Mesenchymal stem cell (in vitro differentiated cells and primary cell): Measurements from ENCODE around the gene EPOP. TPM values are rescaled to one million over a fixed set of nuclear protein-coding genes. Genes with fewer than 3 reads are reported as not detected.
"Not testable (repeated sequence)": the region's sequence is repeated elsewhere in the genome, so short reads cannot be mapped to it uniquely, and the experiment has no call there.

Source experiments
- DNase-seq: peaks from one replicate; pipeline ENCODE4 v3.0.0-alpha.2; 2013
- H2AFZ ChIP-seq: one replicate; pipeline ENCODE4 v1.6.1; 2013; ENCODE audit warnings: low read depth, mild to moderate bottlenecking, control low read depth, inconsistent platforms, low read length, moderate library complexity
- H2AK5ac ChIP-seq: 2 replicates; pipeline ENCODE4 v1.6.1; 2013; ENCODE audit warnings: low read length, moderate library complexity, mild to moderate bottlenecking, inconsistent platforms; ENCODE audit not compliant: severe bottlenecking
- H2BK120ac ChIP-seq: one replicate; pipeline ENCODE4 v1.6.1; 2013; ENCODE audit warnings: low read depth, mild to moderate bottlenecking, inconsistent platforms, low read length, moderate library complexity
- H2BK12ac ChIP-seq, 2 experiments: one replicate each; pipeline ENCODE4 v1.6.1; 2013; ENCODE audit warnings: inconsistent platforms in 2 of 2, low read length in 2 of 2, mild to moderate bottlenecking in 2 of 2, moderate library complexity in 2 of 2, control low read depth in 1 of 2
- H2BK15ac ChIP-seq: one replicate; pipeline ENCODE4 v1.6.1; 2013; ENCODE audit warnings: mild to moderate bottlenecking, low read depth, inconsistent platforms; ENCODE audit not compliant: poor library complexity, severe bottlenecking
- H2BK5ac ChIP-seq: 2 replicates; pipeline ENCODE4 v1.6.1; 2013; ENCODE audit warnings: low read depth, mild to moderate bottlenecking, low read length, control low read depth, inconsistent platforms; ENCODE audit not compliant: poor library complexity, severe bottlenecking
- H3K14ac ChIP-seq, 2 experiments: one replicate each; pipeline ENCODE4 v1.6.1; 2013; ENCODE audit warnings: inconsistent platforms in 2 of 2, low read length in 2 of 2, control low read depth in 1 of 2, mild to moderate bottlenecking in 1 of 2, moderate library complexity in 1 of 2
- H3K18ac ChIP-seq, 2 experiments: one replicate each; pipeline ENCODE4 v1.6.1; 2013; ENCODE audit warnings: inconsistent platforms in 2 of 2, low read length in 2 of 2, control low read depth in 1 of 2, low read depth in 1 of 2, mild to moderate bottlenecking in 1 of 2
- H3K23ac ChIP-seq, 2 experiments: one replicate each; pipeline ENCODE4 v1.6.1; 2013; ENCODE audit warnings: inconsistent platforms in 2 of 2, low read length in 2 of 2, mild to moderate bottlenecking in 2 of 2, moderate library complexity in 2 of 2, control low read depth in 1 of 2
- H3K27ac ChIP-seq: 2 replicates; pipeline ENCODE4 v1.5.1; 2013; ENCODE audit warnings: mild to moderate bottlenecking, moderate library complexity, low read length, control low read depth, inconsistent platforms; ENCODE audit not compliant: poor library complexity, severe bottlenecking
- H3K27me3 ChIP-seq, 2 experiments: 2 replicates each; pipeline versions ENCODE4 v1.6.1 to v1.7.0; 2013; ENCODE audit warnings: low read length in 2 of 2, mild to moderate bottlenecking in 2 of 2, moderate library complexity in 2 of 2, control low read depth in 1 of 2, inconsistent platforms in 1 of 2; ENCODE audit not compliant: control insufficient read depth in 1 of 2, insufficient read depth in 1 of 2
- H3K36me3 ChIP-seq, 2 experiments: 2 replicates each; pipeline versions ENCODE4 v1.6.1 to v1.7.0; 2013; ENCODE audit warnings: low read length in 2 of 2, control low read depth in 1 of 2, inconsistent platforms in 1 of 2, low read depth in 1 of 2, mild to moderate bottlenecking in 1 of 2; ENCODE audit not compliant: insufficient read depth in 2 of 2, control insufficient read depth in 1 of 2
- H3K4ac ChIP-seq, 2 experiments: one replicate each; pipeline ENCODE4 v1.6.1; 2013; ENCODE audit warnings: inconsistent platforms in 2 of 2, low read length in 2 of 2, mild to moderate bottlenecking in 2 of 2, moderate library complexity in 2 of 2, control low read depth in 1 of 2, low read depth in 1 of 2
- H3K4me1 ChIP-seq: 2 replicates; pipeline ENCODE4 v1.6.1; 2013; ENCODE audit warnings: low read depth, low read length, control low read depth; ENCODE audit not compliant: control insufficient read depth, insufficient read depth
- H3K4me2 ChIP-seq: 2 replicates; pipeline ENCODE4 v1.6.1; 2013; ENCODE audit warnings: low read length, mild to moderate bottlenecking, inconsistent platforms; ENCODE audit not compliant: poor library complexity, severe bottlenecking
- H3K4me3 ChIP-seq, 2 experiments: 2 replicates each; pipeline versions ENCODE4 v1.5.1 to v1.7.0; 2013; ENCODE audit warnings: low read length in 2 of 2, mild to moderate bottlenecking in 2 of 2, control low read depth in 1 of 2, low read depth in 1 of 2; ENCODE audit not compliant: insufficient read depth in 1 of 2
- H3K79me1 ChIP-seq: replicated peaks from 2 replicates; pipeline ENCODE4 v1.6.1; 2013; ENCODE audit warnings: mild to moderate bottlenecking, control low read depth, low read length, inconsistent platforms; ENCODE audit not compliant: poor library complexity, severe bottlenecking
- H3K9ac ChIP-seq: 2 replicates; pipeline ENCODE4 v1.7.0; 2013; ENCODE audit warnings: mild to moderate bottlenecking, low read length, moderate library complexity
- H3K9me3 ChIP-seq: 2 replicates; pipeline ENCODE4 v1.7.0; 2013; ENCODE audit warnings: mild to moderate bottlenecking, low read length; ENCODE audit not compliant: control insufficient read depth
- H4K8ac ChIP-seq: one replicate; pipeline ENCODE4 v1.6.1; 2013; ENCODE audit warnings: inconsistent platforms, mild to moderate bottlenecking, low read length, moderate library complexity
- H4K91ac ChIP-seq: one replicate; pipeline ENCODE4 v1.6.1; 2013; ENCODE audit warnings: mild to moderate bottlenecking, low read length, inconsistent platforms
- WGBS: methylation state at CpG from one replicate; pipeline ENCODE4 v1.1.7; 2013; ENCODE audit warnings: mixed read lengths; 5-methylcytosine and 5-hydroxymethylcytosine counted together
- small RNA-seq: library from polyadenylated mRNA; stranded (forward); fragments of <200 nt; extraction: miRNeasy Mini kit (QIAGEN cat#:217004); gene quantifications from one replicate; pipeline ENCODE3, GENCODE V24; 2013; ENCODE audit warnings: low read depth

The EPOP gene

DNA sequence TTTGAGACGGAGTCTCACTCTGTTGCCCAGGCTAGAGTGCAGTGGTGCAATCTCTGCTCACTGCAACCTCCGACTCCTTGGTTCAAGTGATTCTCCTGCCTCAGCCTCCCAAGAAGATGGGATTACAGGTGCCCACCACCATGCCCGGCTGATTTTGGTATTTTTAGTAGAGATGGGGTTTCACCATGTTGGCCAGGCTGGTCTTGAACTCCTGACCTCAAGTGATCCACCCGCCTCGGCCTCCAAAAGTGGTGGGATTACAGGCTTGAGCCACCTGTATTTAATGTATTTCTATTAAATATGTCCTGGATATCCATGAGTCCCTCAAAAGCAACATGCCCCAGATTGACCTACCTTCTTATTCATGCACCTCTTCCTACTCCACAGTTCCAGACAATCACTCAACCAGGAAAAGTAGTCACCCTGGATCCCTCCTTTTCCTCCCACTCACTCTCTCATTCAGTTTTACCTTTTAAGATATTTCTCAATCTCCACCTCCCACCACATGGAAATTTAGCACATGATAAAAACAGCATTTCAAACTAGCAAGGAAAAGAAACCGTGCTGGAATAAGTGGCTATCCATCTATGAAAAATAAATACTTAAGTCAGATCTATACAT is 48.0 kb downstream of the EPOP start:
- H3K4me1 ChIP-seq, H4K8ac ChIP-seq, H3K27ac ChIP-seq, H3K36me3 ChIP-seq, H2AFZ ChIP-seq, H3K9ac ChIP-seq, H4K91ac ChIP-seq, H2BK5ac ChIP-seq, H3K4me3 ChIP-seq, DNase-seq, H3K23ac ChIP-seq, H2BK120ac ChIP-seq, H2BK15ac ChIP-seq, H3K14ac ChIP-seq, H2BK12ac ChIP-seq, H3K9me3 ChIP-seq, H3K18ac ChIP-seq, H2AK5ac ChIP-seq, H3K4me2 ChIP-seq, H3K4ac ChIP-seq, H3K79me1 ChIP-seq: not testable (repeated sequence)
- 86% methylated on average over 3 of the region's 6 CpGs for WGBS
- peaks cover 3 to 29% of the 10 kb centered on the region in 2 experiments for H3K27me3 ChIP-seq

GRCh38 chr17:38625482-38625881 is 49.3 kb downstream of the EPOP start:
- Histone ChIP-seq H3K14ac (no peak overlapping the region), H3K18ac (no peak overlapping the region), H3K79me1 (no peaks in the 10 kb centered on the region), H3K4me1 (no peaks in the 10 kb centered on the region), H2BK5ac (no peak overlapping the region), H2BK120ac (no peak overlapping the region), H3K4ac (no peak overlapping the region), H4K8ac (no peak overlapping the region), H3K4me2 (no peak overlapping the region), H2BK12ac (no peak overlapping the region), H3K23ac (no peak overlapping the region), H4K91ac (no peak overlapping the region), H3K27me3 (peaks cover 14 to 41% of the 10 kb centered on the region in 2 experiments), H3K27ac (no peak overlapping the region), H2AK5ac (no peak overlapping the region), H2BK15ac (no peak overlapping the region), H2AFZ (no peak overlapping the region), H3K9ac (no peak overlapping the region), H3K36me3 (no peaks in the 10 kb centered on the region), H3K4me3 (no peak overlapping the region), H3K9me3 (no peaks in the 10 kb centered on the region)
- no peak for DNase-seq

DNA sequence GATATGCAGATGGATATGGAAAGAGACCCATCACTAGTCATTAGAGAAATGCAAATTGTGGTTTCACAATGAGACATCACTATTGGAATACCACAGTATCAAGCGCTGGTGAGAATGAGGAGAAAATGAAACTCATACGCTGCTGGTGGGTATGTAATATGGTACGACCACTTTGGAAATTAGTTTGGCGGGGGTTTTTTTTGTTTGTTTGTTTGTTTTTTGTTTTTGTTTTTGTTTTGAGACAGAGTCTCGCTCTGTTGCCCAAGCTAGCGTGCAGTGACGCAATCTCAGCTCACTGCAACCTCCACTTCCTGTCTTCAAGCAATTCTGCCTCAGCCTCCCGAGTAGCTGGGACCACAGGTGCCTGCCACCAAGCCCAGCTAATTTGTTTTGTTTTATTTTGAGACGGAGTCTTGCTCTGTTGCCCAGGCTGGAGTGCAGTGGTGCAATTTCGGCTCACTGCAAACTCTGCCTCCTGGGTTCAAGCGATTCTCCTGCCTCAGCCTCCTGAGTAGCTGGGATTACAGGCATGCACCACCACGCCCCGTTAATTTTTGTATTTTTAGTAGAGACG is 49.9 kb downstream of the EPOP start:
- H4K91ac ChIP-seq, H2AFZ ChIP-seq, H2BK15ac ChIP-seq, H3K23ac ChIP-seq, H2BK12ac ChIP-seq, H2BK5ac ChIP-seq, H2BK120ac ChIP-seq, H2AK5ac ChIP-seq, H3K27ac ChIP-seq, DNase-seq, H3K4me1 ChIP-seq, H3K4ac ChIP-seq, H3K36me3 ChIP-seq, H3K4me3 ChIP-seq, H4K8ac ChIP-seq, H3K18ac ChIP-seq, H3K14ac ChIP-seq, H3K9me3 ChIP-seq, H3K79me1 ChIP-seq, H3K9ac ChIP-seq, H3K4me2 ChIP-seq: not testable (repeated sequence)
- peaks cover 19 to 48% of the 10 kb centered on the region in 2 experiments for H3K27me3 ChIP-seq
- 95% methylated on average over 13 of the region's 14 CpGs for WGBS

Small RNAs within 50 kb of the gene (small RNA-seq; reads per million reads assigned to genes)
- gene MIR4726 (0.86 reads per million), gene MIR4734 (not detected)
